HEK293 (cell line): ENCODE results near the gene ZNF674.

Source experiments
- CTCF ChIA-PET: fragments of 350-600 bp; formaldehyde crosslinking; extraction: SDS; loops from one replicate; lab custom pipeline; 2021; ENCODE audit warnings: antibody characterized with exemption; lab: Yijun Ruan, JAX
- POLR2A ChIA-PET: fragments of 300-600 bp; formaldehyde crosslinking; extraction: SDS; loops from one replicate; lab custom pipeline; 2020; ENCODE audit warnings: antibody characterized with exemption, inconsistent platforms; lab: Yijun Ruan, JAX
- H3K27ac ChIP-seq: fragments of 200-500 bp; sonication (Bioruptor generic); 2 replicates; pipeline ENCODE4 v1.5.1; 2014; ENCODE audit warnings: low read depth, low read length, control low read depth, inconsistent platforms; ENCODE audit errors: extremely low read depth
- H3K36me3 ChIP-seq, 2 experiments: fragments of 200-500 bp in 1 of 2; sonication (Bioruptor generic) in 1 of 2; 1 replicate in 1 of 2; 2 replicates in 1 of 2; pipeline ENCODE4 v1.5.1; 2014 to 2017; ENCODE audit warnings: inconsistent platforms in 2 of 2, low read length in 2 of 2; ENCODE audit not compliant: control insufficient read depth in 2 of 2, insufficient read depth in 1 of 2
- H3K4me1 ChIP-seq: fragments of 200-500 bp; sonication (Bioruptor generic); 2 replicates; pipeline ENCODE4 v1.5.1; 2014; ENCODE audit warnings: mild to moderate bottlenecking, low read length, inconsistent platforms; ENCODE audit not compliant: control insufficient read depth, insufficient read depth
- H3K4me3 ChIP-seq: 2 replicates; pipeline ENCODE4 v1.5.1; 2011; ENCODE audit warnings: low read depth, mild to moderate bottlenecking, control low read depth, low read length, moderate library complexity
- H3K9me3 ChIP-seq: fragments of 200-500 bp; sonication (Bioruptor generic); 2 replicates; pipeline ENCODE4 v1.5.1; 2014; ENCODE audit warnings: low read depth, low read length, inconsistent platforms; ENCODE audit not compliant: control insufficient read depth, insufficient read depth
- GLI4 ChIP-seq: fragments of 450-650 bp; formaldehyde crosslinking; IDR thresholded peaks from 2 replicates; pipeline ENCODE4 v1.5.1; 2016; ENCODE audit warnings: missing biosample characterization, missing genetic modification characterization
- GLIS1 ChIP-seq: fragments of 450-650 bp; formaldehyde crosslinking; IDR thresholded peaks from 2 replicates; pipeline ENCODE4 v1.5.1; 2016; ENCODE audit warnings: missing biosample characterization, missing genetic modification characterization
- KLF9 ChIP-seq: fragments of 450-650 bp; formaldehyde crosslinking; IDR thresholded peaks from 2 replicates; pipeline ENCODE4 v1.5.1; 2016; ENCODE audit warnings: missing biosample characterization, missing genetic modification characterization, low read depth
- MYNN ChIP-seq: fragments of 450-650 bp; formaldehyde crosslinking; IDR thresholded peaks from 2 replicates; pipeline ENCODE4 v1.5.1; 2016; ENCODE audit warnings: missing biosample characterization, missing genetic modification characterization, borderline replicate concordance
- PRDM6 ChIP-seq: fragments of 450-650 bp; formaldehyde crosslinking; IDR thresholded peaks from 2 replicates; pipeline ENCODE4 v1.5.1; 2017; ENCODE audit warnings: missing biosample characterization, missing genetic modification characterization
- WT1 ChIP-seq: fragments of 450-650 bp; formaldehyde crosslinking; IDR thresholded peaks from 2 replicates; pipeline ENCODE4 v1.5.1; 2016; ENCODE audit warnings: missing biosample characterization, missing genetic modification characterization
- YY1 ChIP-seq: fragments of 450-650 bp; formaldehyde crosslinking; IDR thresholded peaks from 2 replicates; pipeline ENCODE4 v1.5.1; 2018; ENCODE audit warnings: missing biosample characterization, missing genetic modification characterization
- ZBTB17 ChIP-seq: fragments of 450-650 bp; formaldehyde crosslinking; IDR thresholded peaks from 2 replicates; pipeline ENCODE4 v1.5.1; 2016; ENCODE audit warnings: missing biosample characterization, missing genetic modification characterization
- ZBTB7A ChIP-seq: fragments of 450-650 bp; formaldehyde crosslinking; IDR thresholded peaks from 2 replicates; pipeline ENCODE4 v1.5.1; 2016; ENCODE audit warnings: low read depth, missing biosample characterization, missing genetic modification characterization
- ZBTB8A ChIP-seq: fragments of 450-650 bp; formaldehyde crosslinking; IDR thresholded peaks from 2 replicates; pipeline ENCODE4 v1.5.1; 2016; ENCODE audit warnings: missing biosample characterization, missing genetic modification characterization
- ZEB2 ChIP-seq: fragments of 450-650 bp; formaldehyde crosslinking; IDR thresholded peaks from 2 replicates; pipeline ENCODE4 v1.5.1; 2016; ENCODE audit warnings: missing biosample characterization, missing genetic modification characterization
- ZNF114 ChIP-seq: fragments of 450-650 bp; formaldehyde crosslinking; IDR thresholded peaks from 2 replicates; pipeline ENCODE4 v1.5.0; 2017; ENCODE audit warnings: missing biosample characterization, missing genetic modification characterization
- ZNF510 ChIP-seq: fragments of 450-650 bp; formaldehyde crosslinking; IDR thresholded peaks from 2 replicates; pipeline ENCODE4 v1.5.1; 2018; ENCODE audit warnings: mild to moderate bottlenecking, missing genetic modification characterization, missing biosample characterization; ENCODE audit not compliant: insufficient replicate concordance
- ZNF664 ChIP-seq: fragments of 450-650 bp; formaldehyde crosslinking; IDR thresholded peaks from 2 replicates; pipeline ENCODE4 v1.5.1; 2016; ENCODE audit warnings: missing biosample characterization, missing genetic modification characterization
- ZNF785 ChIP-seq: fragments of 450-650 bp; formaldehyde crosslinking; IDR thresholded peaks from 2 replicates; pipeline ENCODE4 v1.5.1; 2016; ENCODE audit warnings: missing biosample characterization, missing genetic modification characterization
- ZSCAN16 ChIP-seq: fragments of 450-650 bp; formaldehyde crosslinking; IDR thresholded peaks from 2 replicates; pipeline ENCODE4 v1.5.1; 2016; ENCODE audit warnings: missing biosample characterization, missing genetic modification characterization
- TF ChIP-seq, protein P1 (sequence below): fragments of 450-650 bp; formaldehyde crosslinking; IDR thresholded peaks from 2 replicates; pipeline ENCODE4 v1.5.1; 2016; ENCODE audit warnings: missing biosample characterization, missing genetic modification characterization

ZNF674 gene

DNA sequence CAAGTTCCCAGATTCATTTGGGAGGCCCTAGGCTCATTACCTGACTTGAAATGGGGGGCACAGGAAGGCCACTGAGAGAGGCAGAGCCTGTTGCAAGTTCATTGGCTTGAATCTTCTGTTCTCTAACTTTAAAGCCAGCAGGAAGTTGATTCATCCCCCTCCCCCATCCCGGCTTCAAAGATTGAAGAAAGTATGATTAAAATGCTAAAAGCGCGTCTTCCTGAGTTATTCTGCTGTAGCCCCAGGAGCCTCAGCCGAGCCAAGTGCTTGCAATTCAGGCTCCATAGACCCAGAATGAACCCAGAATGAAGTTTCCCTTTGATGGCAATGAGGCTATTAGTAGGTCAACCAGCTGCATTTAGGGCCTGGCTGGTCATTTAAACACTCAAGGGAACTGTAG lies 43.0 kb upstream of the ZNF674 start:
- Histone ChIP-seq H3K36me3 (no peaks in the 10 kb centered on the region), H3K27ac (no peak overlapping the region), H3K4me3 (no peak overlapping the region), H3K9me3 (no peaks in the 10 kb centered on the region), H3K4me1 (0 out of 2 replicates have a peak, but pooled peaks cover 3% of the 10 kb centered on the region)
- no peak for TF ChIP-seq MYNN (tag by site-specific recombination)
- TF ChIP-seq ZBTB17 (tag by site-specific recombination), result peak; percentile 26; the same call in 1 of the 2 replicates
- CTCF ChIA-PET, result interaction anchor here (0.8 kb wide), 1 partner anchor 33 kb away, joined by 3 read pairs; no protein-coding TSS in a partner anchor
- POLR2A ChIA-PET, result no interaction called here

GRCh38 chrX:46587753-46588171 lies 42.5 kb upstream of the ZNF674 start:
- ChIA-PET POLR2A (no interaction called here), CTCF (interaction anchor here (0.5 to 0.8 kb wide), 3 partner anchors 33 to 675 kb away, joined by 3 read pairs; no protein-coding TSS in a partner anchor)
- TF ChIP-seq ZEB2 (tag by site-specific recombination), result no peak
- TF ChIP-seq PRDM6 (tag by site-specific recombination), result 0 out of 2 replicates have a peak, but pooled peaks have one; percentile 24
- Histone ChIP-seq H3K27ac (no peak overlapping the region), H3K9me3 (no peaks in the 10 kb centered on the region), H3K4me3 (no peak overlapping the region), H3K36me3 (no peaks in the 10 kb centered on the region), H3K4me1 (0 out of 2 replicates have a peak, but pooled peaks cover 3% of the 10 kb centered on the region)

DNA sequence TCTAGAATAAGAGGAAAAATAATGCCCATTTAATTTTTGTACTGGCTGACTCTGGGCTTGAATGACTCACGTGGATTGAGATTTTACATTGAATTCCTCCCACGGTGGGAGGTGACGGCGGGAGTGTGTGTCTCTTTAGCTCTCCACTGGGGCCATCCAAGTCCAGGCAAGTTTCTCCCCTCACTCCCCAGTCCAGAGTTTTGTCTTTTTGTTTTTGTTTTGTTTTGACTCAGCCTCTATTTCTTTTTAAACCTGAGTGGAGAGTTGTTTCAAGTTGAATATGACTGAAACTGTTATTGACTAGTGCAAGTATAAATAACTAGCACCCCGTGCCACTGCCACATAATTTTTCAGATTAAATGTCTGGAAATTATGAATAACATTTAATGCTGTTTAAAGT lies 41.9 kb upstream of the ZNF674 start:
- 0 out of 2 replicates have a peak, but pooled peaks cover 3% of the 10 kb centered on the region for H3K4me1 ChIP-seq
- H3K4me3 ChIP-seq, result no peak overlapping the region
- no peak overlapping the region for H3K27ac ChIP-seq
- POLR2A ChIA-PET, result no interaction called here
- CTCF ChIA-PET, result interaction anchor here (0.5 kb wide), 1 partner anchor 252 kb away, joined by 3 read pairs; no protein-coding TSS in a partner anchor
- peak; percentile 66; the same call in 1 of the 2 replicates for TF ChIP-seq WT1
- TF ChIP-seq YY1 (tag by site-specific recombination), result no peak
- TF ChIP-seq GLIS1, result 0 out of 2 replicates have a peak, but pooled peaks have one; percentile 15
- no peaks in the 10 kb centered on the region for H3K9me3 ChIP-seq
- no peaks in the 10 kb centered on the region for H3K36me3 ChIP-seq

DNA sequence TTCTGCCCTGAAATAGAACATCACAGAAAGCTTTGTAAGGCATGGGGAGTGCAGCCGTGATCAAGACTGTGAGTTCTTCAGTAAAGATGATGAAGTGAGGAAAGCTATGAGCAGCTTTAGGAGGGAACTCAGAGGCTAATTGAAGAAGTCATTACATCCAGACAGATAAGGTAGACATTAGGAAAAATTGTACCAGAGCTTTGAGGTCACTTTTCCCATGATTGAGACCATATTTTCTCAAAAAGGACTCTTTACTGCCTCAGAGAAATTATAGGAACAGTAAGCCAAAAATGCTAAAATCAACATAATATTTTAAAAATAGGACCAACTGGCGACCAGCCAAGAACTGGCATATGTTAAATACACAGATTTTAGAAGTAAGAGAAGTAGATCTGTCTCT lies 39.5 kb upstream of the ZNF674 start:
- Histone ChIP-seq H3K27ac (no peak overlapping the region), H3K36me3 (no peaks in the 10 kb centered on the region; a peak in 1 of 3 replicates), H3K4me3 (no peak overlapping the region), H3K9me3 (no peaks in the 10 kb centered on the region), H3K4me1 (0 out of 2 replicates have a peak, but pooled peaks cover 3% of the 10 kb centered on the region)
- no peak for TF ChIP-seq ZBTB8A
- no peak for TF ChIP-seq ZBTB7A (tag by site-specific recombination)
- no peak for TF ChIP-seq ZSCAN16 (tag by site-specific recombination)
- TF ChIP-seq, protein P1, sequence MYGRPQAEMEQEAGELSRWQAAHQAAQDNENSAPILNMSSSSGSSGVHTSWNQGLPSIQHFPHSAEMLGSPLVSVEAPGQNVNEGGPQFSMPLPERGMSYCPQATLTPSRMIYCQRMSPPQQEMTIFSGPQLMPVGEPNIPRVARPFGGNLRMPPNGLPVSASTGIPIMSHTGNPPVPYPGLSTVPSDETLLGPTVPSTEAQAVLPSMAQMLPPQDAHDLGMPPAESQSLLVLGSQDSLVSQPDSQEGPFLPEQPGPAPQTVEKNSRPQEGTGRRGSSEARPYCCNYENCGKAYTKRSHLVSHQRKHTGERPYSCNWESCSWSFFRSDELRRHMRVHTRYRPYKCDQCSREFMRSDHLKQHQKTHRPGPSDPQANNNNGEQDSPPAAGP, result no peak
- no peak for TF ChIP-seq ZNF114 (tag by site-specific recombination)
- no peak for TF ChIP-seq KLF9 (tag by site-specific recombination)
- no peak for TF ChIP-seq ZNF664
- TF ChIP-seq GLI4 (tag by site-specific recombination), result no peak
- no peak for TF ChIP-seq ZNF510 (tag by site-specific recombination)
- no peak for TF ChIP-seq ZNF785 (tag by site-specific recombination)
- no peak for TF ChIP-seq MYNN (tag by site-specific recombination)
- ChIA-PET CTCF (no interaction called here), POLR2A (no interaction called here)
